Left ventricle myocardium superior (tissue), 1 donor: ENCODE data around the gene OR10H1. TPM values are rescaled to one million over a fixed set of nuclear protein-coding genes. Genes with fewer than 3 reads are reported as not detected.
"Not testable (repeated sequence)": the region's sequence is repeated elsewhere in the genome, so short reads cannot be mapped to it uniquely, and the experiment has no call there.

Experiments
- ATAC-seq: fragments of 200-7000 bp; cut with Tn5 transposase; one replicate; pipeline ENCODE4 v1.9.1; 2020; ENCODE audit warnings: mild to moderate bottlenecking, moderate library complexity
- DNase-seq: peaks from one replicate; pipeline ENCODE4 v3.0.0-alpha.2; 2020
- intact Hi-C: fragments of 100-400 bp; cut with micrococcal nuclease; formaldehyde crosslinking; loops from one replicate; pipeline ENCODE4 v1.11.0; 2022
- total RNA-seq: library from RNA; stranded (reverse); fragmentation: NEBNext Ultra II Directional; extraction: Animal tissue kit (Norgen Biotek cat#: 25700); gene quantifications from one replicate; pipeline ENCODE4 v1.2.1, GENCODE V29; 2021
- donor health status: DM: no; HTN: yes; CAD: no; lungs with severe emphysema.

The OR10H1 gene
- total RNA-seq, 1 donor from 2014 or later: not detected

GRCh38 chr19:15779756-15780476 lies 35.5 kb downstream of the OR10H1 start:
- ATAC-seq (peak; percentile 95), DNase-seq (peak; percentile 80)
- intact Hi-C loops: no loop called here

DNA sequence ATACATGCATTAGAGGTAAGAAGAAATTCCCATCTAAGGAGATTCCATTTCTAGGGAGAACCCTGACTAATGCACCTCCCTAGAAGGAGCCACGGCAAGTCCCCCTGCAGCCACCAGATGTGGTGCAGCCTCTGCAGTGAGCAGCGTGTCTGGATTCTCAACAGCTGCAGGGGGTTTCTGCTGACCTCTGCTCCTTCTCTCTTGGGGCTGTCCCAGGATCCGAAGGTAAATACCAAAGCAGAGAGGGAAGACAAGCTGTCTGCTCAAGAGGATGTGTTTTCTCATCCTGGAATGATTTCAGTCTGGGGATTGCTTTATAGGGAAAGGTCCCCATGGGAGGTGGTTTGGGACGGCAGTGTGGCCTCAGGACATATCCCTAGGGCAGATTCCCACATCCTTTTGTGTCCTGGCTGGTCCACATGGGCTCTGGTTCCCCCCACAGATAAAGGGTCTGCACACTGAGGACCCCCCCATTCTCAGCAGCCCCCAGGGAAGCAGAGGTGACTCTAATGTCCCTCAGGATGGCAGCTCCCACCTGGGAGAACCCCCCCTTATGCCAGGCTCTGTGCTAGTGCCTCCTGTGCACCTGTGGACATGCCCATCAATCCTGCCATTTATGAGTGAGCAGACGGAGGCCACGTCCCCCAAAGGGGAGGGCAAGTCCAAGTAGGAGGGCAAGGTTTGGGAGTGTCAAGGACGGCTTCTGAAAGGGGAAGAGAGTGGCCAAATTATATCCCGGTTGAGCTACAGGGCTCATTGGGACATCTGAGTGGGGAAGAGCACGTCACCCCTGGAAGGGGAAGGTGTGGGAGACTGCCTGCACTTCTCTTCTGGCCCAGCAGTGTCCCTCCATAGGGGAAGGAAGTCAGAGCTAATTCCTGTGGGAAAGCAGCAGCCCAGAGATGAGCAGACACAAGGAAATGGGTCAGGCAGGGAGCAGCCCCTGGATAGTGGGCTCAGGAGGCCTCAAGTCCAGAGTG lies 38.2 kb downstream of the OR10H1 start:
- DNase-seq (no peak), ATAC-seq (no peak)
- intact Hi-C loops: no loop called here

DNA sequence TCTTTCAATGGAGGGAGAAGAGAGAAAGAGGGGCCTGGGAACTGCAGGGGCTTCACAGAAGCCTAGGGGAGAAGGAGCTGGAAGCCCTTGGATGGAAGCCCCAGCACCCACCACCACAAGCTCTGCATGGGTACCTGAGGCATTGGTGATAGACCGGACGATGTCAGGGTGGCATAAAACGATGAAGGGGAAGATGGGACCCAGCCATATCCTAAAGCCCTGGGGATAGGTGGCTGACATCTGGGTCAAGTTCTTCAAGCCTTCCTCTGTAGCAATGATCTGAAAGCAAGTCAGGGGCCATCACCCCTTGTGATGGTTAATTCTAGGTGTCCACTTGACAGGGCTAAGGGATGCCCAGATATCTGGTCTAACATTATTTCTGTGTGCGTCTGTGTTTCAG lies 39.2 kb downstream of the OR10H1 start:
- intact Hi-C loops: no loop called here
- no peak for DNase-seq
- ATAC-seq: no peak

DNA sequence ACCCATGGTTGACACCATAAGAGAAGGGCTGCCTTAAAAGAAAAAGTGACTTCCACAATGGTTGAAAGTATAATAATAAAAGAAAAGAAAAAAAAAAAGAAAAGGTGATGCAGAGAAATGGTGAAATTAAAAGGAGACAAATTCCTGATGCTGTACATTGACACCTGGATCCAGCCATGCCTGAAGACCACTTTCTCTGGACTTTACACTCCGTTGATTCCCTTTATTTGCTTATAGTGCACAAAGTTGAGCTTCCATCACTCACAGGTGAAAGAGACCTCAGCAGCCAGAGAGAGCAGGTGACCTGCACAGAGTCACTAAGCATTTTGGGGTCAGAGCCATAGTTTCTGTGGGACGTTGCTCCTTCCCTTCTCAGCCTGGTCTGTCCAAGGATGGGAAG lies 40.2 kb downstream of the OR10H1 start:
- no peak for ATAC-seq
- intact Hi-C loops: no loop called here
- DNase-seq: no peak

DNA sequence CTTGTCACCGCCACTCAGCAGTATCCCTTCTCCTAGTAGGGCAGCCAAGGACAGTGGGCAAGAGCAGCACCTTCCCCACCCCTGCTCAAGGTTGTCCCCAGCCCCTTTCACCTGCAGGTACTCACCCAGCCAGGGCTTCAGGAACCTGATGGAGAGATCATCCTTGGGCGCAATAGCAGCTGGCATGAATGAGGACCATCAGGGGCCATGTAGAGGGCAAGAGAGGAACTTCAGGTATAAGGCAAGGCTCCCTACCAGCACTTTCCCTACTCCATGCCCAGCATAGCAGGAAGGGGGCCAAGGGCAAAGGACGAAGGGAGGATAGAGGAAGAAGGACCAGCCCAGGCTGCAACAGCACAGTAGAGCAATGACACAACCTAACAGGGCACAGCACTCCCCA lies 41.3 kb downstream of the OR10H1 start:
- DNase-seq, ATAC-seq, intact Hi-C loops: not testable (repeated sequence)

GRCh38 chr19:15769586-15769985 lies 45.9 kb downstream of the OR10H1 start:
- DNase-seq (no peak), ATAC-seq (no peak)
- intact Hi-C loops: no loop called here

DNA sequence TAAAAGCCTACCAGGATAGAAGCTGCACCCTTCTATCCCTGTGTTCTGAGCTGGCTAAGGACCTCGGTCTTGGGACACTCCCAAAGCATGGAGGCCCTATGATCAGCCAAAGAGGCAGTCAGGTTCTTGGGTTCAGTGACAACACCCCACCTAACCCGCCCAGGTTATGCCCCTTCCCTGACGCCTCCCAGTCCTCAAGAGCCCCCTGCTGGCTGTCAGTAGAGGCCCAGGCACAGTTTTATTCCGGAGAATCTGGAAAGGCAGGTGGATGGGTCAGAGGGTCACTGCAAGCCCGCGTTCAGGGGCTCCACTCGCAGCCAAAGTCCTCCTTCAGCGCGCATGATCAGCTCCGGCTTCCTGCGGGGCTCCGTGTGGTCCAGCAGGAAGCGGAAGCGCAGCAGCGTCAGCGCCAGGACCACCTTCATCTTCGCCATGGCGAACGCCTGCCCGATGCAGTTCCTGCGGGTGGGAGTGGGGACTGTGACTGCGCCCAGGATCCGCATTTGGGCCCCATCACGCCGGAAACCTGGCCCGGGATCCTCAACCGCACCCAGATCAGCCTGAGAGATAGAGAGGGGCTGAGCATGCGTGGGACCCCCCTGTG lies 55.4 kb downstream of the OR10H1 start:
- ATAC-seq (no peak), DNase-seq (no peak)
- intact Hi-C loops: no loop called here

GRCh38 chr19:15758379-15758778 lies 57.1 kb downstream of the OR10H1 start:
- intact Hi-C loops: no loop called here
- ATAC-seq (no peak), DNase-seq (no peak)

Other genes starting within 250 kb of the OR10H1 start
- gene CYP4F8, start 200.4 kb downstream of the OR10H1 start, total RNA-seq: not detected
- 0.79 TPM for gene CYP4F3, start 174.8 kb downstream of the OR10H1 start, total RNA-seq
- gene CYP4F12, start 142.6 kb downstream of the OR10H1 start, total RNA-seq: 3.4 TPM
- gene OR10H2, start 87.6 kb downstream of the OR10H1 start, total RNA-seq: not detected
- gene OR10H3, start 77.7 kb downstream of the OR10H1 start, total RNA-seq: not detected
- gene OR10H5, start 28.0 kb downstream of the OR10H1 start, total RNA-seq: not detected
- not detected for gene CYP4F2, start 82.4 kb upstream of the OR10H1 start, total RNA-seq
- gene CYP4F11, start 118.9 kb upstream of the OR10H1 start, total RNA-seq: 0.27 TPM
- gene OR10H4, start 133.3 kb upstream of the OR10H1 start, total RNA-seq: not detected